H9 (cell line): Measurements from ENCODE around the gene CFHR5. TPM values are rescaled to one million over a fixed set of nuclear protein-coding genes. Genes with fewer than 3 reads are reported as not detected.
A peak's percentile ranks its signal among the peaks of the same experiment; 100 is the strongest.
"Not testable (repeated sequence)": the region's sequence is repeated elsewhere in the genome, so short reads cannot be mapped to it uniquely, and the experiment has no call there.

Experiments used
- DNase-seq: peaks from one replicate; pipeline ENCODE4 v3.0.0-alpha.2; 2017
- H2AFZ ChIP-seq: one replicate; pipeline ENCODE4 v1.6.1; 2013; ENCODE audit warnings: mild to moderate bottlenecking, low read length, control low read depth, moderate library complexity
- H2AK5ac ChIP-seq: 2 replicates; pipeline ENCODE4 v1.6.1; 2013; ENCODE audit warnings: low read length, control low read depth, mixed read lengths; ENCODE audit not compliant: insufficient read length
- H2BK120ac ChIP-seq: one replicate; pipeline ENCODE4 v1.6.1; 2013; ENCODE audit warnings: low read depth, mild to moderate bottlenecking, low read length, control low read depth, inconsistent platforms; ENCODE audit not compliant: poor library complexity, severe bottlenecking
- H2BK12ac ChIP-seq: 2 replicates; pipeline ENCODE4 v1.6.1; 2013; ENCODE audit warnings: low read length, control low read depth, mixed read lengths, low read depth; ENCODE audit not compliant: insufficient read length
- H2BK15ac ChIP-seq: 2 replicates; pipeline ENCODE4 v1.6.1; 2013; ENCODE audit warnings: low read depth, low read length, control low read depth
- H2BK20ac ChIP-seq: one replicate; pipeline ENCODE4 v1.6.1; 2013; ENCODE audit warnings: low read depth, mild to moderate bottlenecking, low read length, control low read depth, inconsistent platforms; ENCODE audit not compliant: poor library complexity, severe bottlenecking
- H2BK5ac ChIP-seq: 2 replicates; pipeline ENCODE4 v1.6.1; 2013; ENCODE audit warnings: low read length, control low read depth, mixed read lengths; ENCODE audit not compliant: insufficient read length
- H3K14ac ChIP-seq: 2 replicates; pipeline ENCODE4 v1.6.1; 2013; ENCODE audit warnings: low read length, control low read depth; ENCODE audit not compliant: insufficient read depth
- H3K18ac ChIP-seq: 2 replicates; pipeline ENCODE4 v1.6.1; 2013; ENCODE audit warnings: low read depth, mild to moderate bottlenecking, mixed read lengths, low read length, control low read depth; ENCODE audit not compliant: insufficient read length
- H3K23ac ChIP-seq: 2 replicates; pipeline ENCODE4 v1.6.1; 2013; ENCODE audit warnings: low read length, control low read depth, mixed read lengths, low read depth; ENCODE audit not compliant: insufficient read length
- H3K23me2 ChIP-seq: 2 replicates; pipeline ENCODE4 v1.6.1; 2013; ENCODE audit warnings: low read depth, mild to moderate bottlenecking, mixed read lengths, low read length, control low read depth; ENCODE audit not compliant: insufficient read length, poor library complexity, severe bottlenecking
- H3K27ac ChIP-seq: 2 replicates; pipeline ENCODE4 v1.5.1; 2013; ENCODE audit warnings: low read length, control low read depth, mixed read lengths, low read depth; ENCODE audit not compliant: insufficient read length
- H3K27me3 ChIP-seq: 2 replicates; pipeline ENCODE4 v1.6.1; 2013; ENCODE audit warnings: low read length, control low read depth, inconsistent platforms; ENCODE audit not compliant: insufficient read depth
- H3K4ac ChIP-seq: 2 replicates; pipeline ENCODE4 v1.6.1; 2013; ENCODE audit warnings: low read depth, mild to moderate bottlenecking, control low read depth, inconsistent platforms, low read length, moderate library complexity
- H3K4me1 ChIP-seq: 2 replicates; pipeline ENCODE4 v1.6.1; 2013; ENCODE audit warnings: low read length, control low read depth, inconsistent platforms; ENCODE audit not compliant: insufficient read depth
- H3K4me2 ChIP-seq: 2 replicates; pipeline ENCODE4 v1.6.1; 2013; ENCODE audit warnings: low read length, control low read depth, mixed read lengths; ENCODE audit not compliant: insufficient read length, insufficient read depth
- H3K56ac ChIP-seq: 2 replicates; pipeline ENCODE4 v1.6.1; 2013; ENCODE audit warnings: low read depth, mild to moderate bottlenecking, mixed read lengths, low read length, control low read depth; ENCODE audit not compliant: insufficient read length
- H3K79me1 ChIP-seq: 2 replicates; pipeline ENCODE4 v1.6.1; 2013; ENCODE audit warnings: low read depth, mild to moderate bottlenecking, moderate library complexity, low read length, control low read depth, inconsistent platforms; ENCODE audit not compliant: insufficient read depth, poor library complexity, severe bottlenecking
- H3K79me2 ChIP-seq: 2 replicates; pipeline ENCODE4 v1.6.1; 2013; ENCODE audit warnings: low read length, control low read depth, inconsistent platforms; ENCODE audit not compliant: insufficient read depth
- H3K9ac ChIP-seq: 2 replicates; pipeline ENCODE4 v1.6.1; 2013; ENCODE audit warnings: low read length, control low read depth, mixed read lengths; ENCODE audit not compliant: insufficient read length; ENCODE audit errors: extremely low read depth
- H3K9me3 ChIP-seq: one replicate; pipeline ENCODE4 v1.6.1; 2013; ENCODE audit warnings: low read depth, low read length, inconsistent platforms; ENCODE audit not compliant: control insufficient read depth
- H3T11ph ChIP-seq: one replicate; pipeline ENCODE4 v1.6.1; 2013; ENCODE audit warnings: mild to moderate bottlenecking, low read length, control low read depth, inconsistent platforms
- H4K20me1 ChIP-seq: one replicate; pipeline ENCODE4 v1.6.1; 2013; ENCODE audit not compliant: control insufficient read depth, insufficient read length, insufficient read depth
- H4K5ac ChIP-seq: 2 replicates; pipeline ENCODE4 v1.6.1; 2013; ENCODE audit warnings: low read depth, mild to moderate bottlenecking, mixed read lengths, low read length, control low read depth; ENCODE audit not compliant: insufficient read length
- H4K8ac ChIP-seq: replicated peaks from 2 replicates; pipeline ENCODE4 v1.6.1; 2013; ENCODE audit warnings: low read length, control low read depth, mixed read lengths, low read depth; ENCODE audit not compliant: insufficient read length
- H4K91ac ChIP-seq: 2 replicates; pipeline ENCODE4 v1.6.1; 2013; ENCODE audit warnings: low read depth, mild to moderate bottlenecking, moderate library complexity, mixed read lengths, low read length, control low read depth; ENCODE audit not compliant: insufficient read length
- H3K27ac Mint-ChIP-seq, 3 experiments: 2 replicates in 2 of 3; 3 replicates in 1 of 3; pipeline ENCODE4 v1.8.0; 2020 to 2021; ENCODE audit warnings: mixed read lengths in 3 of 3, mild to moderate bottlenecking in 1 of 3, moderate library complexity in 1 of 3
- H3K27me3 Mint-ChIP-seq: 2 replicates; pipeline ENCODE4 v1.8.0; 2021; ENCODE audit warnings: low read depth, mild to moderate bottlenecking, moderate library complexity, mixed read lengths
- H3K36me3 Mint-ChIP-seq, 3 experiments: 2 replicates in 2 of 3; 3 replicates in 1 of 3; pipeline ENCODE4 v1.8.0; 2020 to 2021; ENCODE audit warnings: low read depth in 3 of 3, mixed read lengths in 3 of 3; ENCODE audit not compliant: insufficient read depth in 1 of 3
- H3K4me1 Mint-ChIP-seq, 2 experiments: 2 replicates each; pipeline ENCODE4 v1.8.0; 2020; ENCODE audit warnings: mixed read lengths in 2 of 2
- H3K4me3 Mint-ChIP-seq, 2 experiments: 2 replicates in 1 of 2; 3 replicates in 1 of 2; pipeline ENCODE4 v1.8.0; 2020 to 2021; ENCODE audit warnings: mild to moderate bottlenecking in 2 of 2, mixed read lengths in 2 of 2, moderate library complexity in 1 of 2
- H3K9me3 Mint-ChIP-seq, 2 experiments: 2 replicates in 1 of 2; 3 replicates in 1 of 2; pipeline ENCODE4 v1.8.0; 2020; ENCODE audit warnings: mild to moderate bottlenecking in 2 of 2, mixed read lengths in 2 of 2, moderate library complexity in 1 of 2
- WGBS: extraction: QIAGEN DNeasy Blood & Tissue Kit; methylation state at CpG from one replicate; pipeline ENCODE4 v1.1.7; 2013; ENCODE audit warnings: missing lambda C conversion rate, low lambda C conversion rate, mixed read lengths; ENCODE audit not compliant: insufficient read length; ENCODE audit errors: extremely low coverage; 5-methylcytosine and 5-hydroxymethylcytosine counted together
- total RNA-seq: library from RNA; stranded (reverse); gene quantifications from 2 replicates; pipeline ENCODE4 v1.2.1, GENCODE V29; 2021

The CFHR5 gene
- total RNA-seq, 1 experiment from 2014 or later = not detected

DNA sequence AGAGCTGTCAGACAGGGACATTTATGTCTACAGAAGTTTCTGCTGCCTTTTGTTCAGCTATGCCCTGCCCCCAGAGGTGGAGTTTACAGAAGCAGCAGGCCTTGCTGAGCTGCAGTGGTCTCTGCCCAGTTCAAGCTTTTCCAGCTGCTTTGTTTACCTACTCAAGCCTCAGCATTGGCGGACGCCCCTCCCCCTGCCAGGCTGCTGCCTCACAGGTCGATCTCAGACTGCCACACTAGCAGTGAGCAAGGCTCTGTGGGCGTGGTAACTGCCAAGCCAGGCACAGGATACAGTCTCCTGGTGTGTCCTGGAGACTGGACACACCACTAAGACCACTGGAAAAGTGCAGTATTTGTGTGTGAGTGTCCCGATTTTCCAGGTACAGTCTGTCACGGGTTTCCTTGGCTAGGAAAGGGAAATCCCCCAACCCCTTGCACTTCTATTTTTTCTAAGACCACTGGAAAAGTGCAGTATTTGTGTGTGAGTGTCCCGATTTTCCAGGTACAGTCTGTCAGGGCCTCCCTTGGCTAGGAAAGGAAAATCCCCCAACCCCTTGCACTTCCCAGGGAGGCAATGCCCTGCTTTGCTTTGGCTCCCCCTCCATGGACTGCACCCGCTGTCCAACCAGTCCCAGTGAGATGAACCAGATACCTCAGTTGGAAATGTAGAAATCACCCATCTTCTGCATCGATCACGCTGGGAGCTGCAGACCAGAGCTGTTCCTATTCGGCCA lies 14.7 kb downstream of the CFHR5 start:
- not testable (repeated sequence) for H3K56ac ChIP-seq, H3K9ac ChIP-seq, H3K27me3 Mint-ChIP-seq, H2AK5ac ChIP-seq, H3K4me1 ChIP-seq, H2BK15ac ChIP-seq, H2BK5ac ChIP-seq, H2BK120ac ChIP-seq, H3K14ac ChIP-seq, H3K36me3 Mint-ChIP-seq, H4K20me1 ChIP-seq, H4K91ac ChIP-seq, H3K27me3 ChIP-seq, H3T11ph ChIP-seq, H2BK20ac ChIP-seq, H4K5ac ChIP-seq, H3K79me2 ChIP-seq, H3K9me3 Mint-ChIP-seq, H4K8ac ChIP-seq, H3K4ac ChIP-seq, H3K9me3 ChIP-seq, H3K79me1 ChIP-seq, H2BK12ac ChIP-seq, H3K23me2 ChIP-seq, H3K27ac ChIP-seq, H3K23ac ChIP-seq
- no CpG with 5 or more reads among the region's 11 CpGs for WGBS
- Mint-ChIP-seq H3K4me3 (peak overlapping the region; percentile 38 to 40; a peak in 3 of 5 replicates), H3K4me1 (peaks cover 12 to 16% of the 10 kb centered on the region in 2 experiments), H3K27ac (peak overlapping the region; percentile 83 to 95 (median 91); a peak in 5 of 7 replicates)
- Histone ChIP-seq H3K4me2 (peak overlapping the region; percentile 35), H2AFZ (peak overlapping the region; percentile 1), H3K18ac (peak overlapping the region; percentile 42)
- peak; percentile 95 for DNase-seq
